Measurements from ENCODE around the gene ARHGAP32.

Gene ARHGAP32

GRCh38 chr11:128937480-128937879 lies 254.6 kb downstream of the ARHGAP32 start:
- TF ChIP-seq ZNF274 (IDR thresholded peaks at IDR 0.05; ENCODE audit: low read depth, low read length): no peak
- H3K4me3 ChIP-seq (ENCODE audit: low read length): no peak overlapping the region

- TF ChIP-seq ZNF274 (IDR thresholded peaks at IDR 0.05; ENCODE audit: low read depth, low read length): no peak
- H3K4me3 ChIP-seq (ENCODE audit: low read length): no peak overlapping the region
Measured at GRCh38 chr11:128936606-128937251, 255.4 kb downstream of the ARHGAP32 start.

GRCh38 chr11:128934926-128935325 lies 257.2 kb downstream of the ARHGAP32 start:
- no peak for TF ChIP-seq ZNF274 (IDR thresholded peaks at IDR 0.05; ENCODE audit: low read depth, low read length)
- H3K4me3 ChIP-seq (ENCODE audit: low read length): no peak overlapping the region

- TF ChIP-seq ZNF274 (IDR thresholded peaks at IDR 0.05; ENCODE audit: low read depth, low read length): no peak
- H3K4me3 ChIP-seq (ENCODE audit: low read length): no peak overlapping the region
Measured at GRCh38 chr11:128934351-128934750, 257.8 kb downstream of the ARHGAP32 start.

GRCh38 chr11:128933481-128934178 lies 258.5 kb downstream of the ARHGAP32 start:
- TF ChIP-seq ZNF274 (IDR thresholded peaks at IDR 0.05; ENCODE audit: low read depth, low read length): no peak

GRCh38 chr11:128931668-128932067 lies 260.5 kb downstream of the ARHGAP32 start:
- TF ChIP-seq ZNF274 (IDR thresholded peaks at IDR 0.05; ENCODE audit: low read depth, low read length): no peak
- no peak overlapping the region for H3K4me3 ChIP-seq (ENCODE audit: low read length)

More at GRCh38 chr11:128933481-128934178, 258.5 kb downstream of the ARHGAP32 start:
- no peak overlapping the region for H3K4me3 ChIP-seq (ENCODE audit: low read length)

GRCh38 chr11:128931066-128931465 lies 261.1 kb downstream of the ARHGAP32 start:
- no peak overlapping the region for H3K4me3 ChIP-seq (ENCODE audit: low read length)
- TF ChIP-seq ZNF274 (IDR thresholded peaks at IDR 0.05; ENCODE audit: low read depth, low read length): no peak

GRCh38 chr11:128929991-128930390 lies 262.1 kb downstream of the ARHGAP32 start:
- no peak for TF ChIP-seq ZNF274 (IDR thresholded peaks at IDR 0.05; ENCODE audit: low read depth, low read length)
- no peak overlapping the region for H3K4me3 ChIP-seq (ENCODE audit: low read length)

- TF ChIP-seq ZNF274 (IDR thresholded peaks at IDR 0.05; ENCODE audit: low read depth, low read length): no peak
- H3K4me3 ChIP-seq (ENCODE audit: low read length): no peak overlapping the region
Measured at GRCh38 chr11:128929468-128929867, 262.7 kb downstream of the ARHGAP32 start.

- TF ChIP-seq ZNF274 (IDR thresholded peaks at IDR 0.05; ENCODE audit: low read depth, low read length): no peak
- H3K4me3 ChIP-seq (ENCODE audit: low read length): no peak overlapping the region
Measured at GRCh38 chr11:128928400-128928799, 263.7 kb downstream of the ARHGAP32 start.

GRCh38 chr11:128927683-128928336 lies 264.3 kb downstream of the ARHGAP32 start:
- no peak overlapping the region for H3K4me3 ChIP-seq (ENCODE audit: low read length)
- TF ChIP-seq ZNF274 (IDR thresholded peaks at IDR 0.05; ENCODE audit: low read depth, low read length): no peak

GRCh38 chr11:128927108-128927461 lies 265.0 kb downstream of the ARHGAP32 start:
- TF ChIP-seq ZNF274 (IDR thresholded peaks at IDR 0.05; ENCODE audit: low read depth, low read length): no peak
- H3K4me3 ChIP-seq (ENCODE audit: low read length): no peak overlapping the region

GRCh38 chr11:128926437-128927107 lies 265.6 kb downstream of the ARHGAP32 start:
- no peak for TF ChIP-seq ZNF274 (IDR thresholded peaks at IDR 0.05; ENCODE audit: low read depth, low read length)

GRCh38 chr11:128926000-128926399 lies 266.1 kb downstream of the ARHGAP32 start:
- no peak for TF ChIP-seq ZNF274 (IDR thresholded peaks at IDR 0.05; ENCODE audit: low read depth, low read length)
- no peak overlapping the region for H3K4me3 ChIP-seq (ENCODE audit: low read length)

More at GRCh38 chr11:128926437-128927107, 265.6 kb downstream of the ARHGAP32 start:
- H3K4me3 ChIP-seq (ENCODE audit: low read length): no peak overlapping the region
